ENCODE measurements around the gene RNPS1. TPM values are rescaled to one million over a fixed set of nuclear protein-coding genes. Genes with fewer than 3 reads are reported as not detected.
"Not testable (repeated sequence)": the region's sequence is repeated elsewhere in the genome, so short reads cannot be mapped to it uniquely, and the experiment has no call there.

RNPS1 gene
- total RNA-seq, 1 donor from 2014 or later = 98.6 TPM

DNA sequence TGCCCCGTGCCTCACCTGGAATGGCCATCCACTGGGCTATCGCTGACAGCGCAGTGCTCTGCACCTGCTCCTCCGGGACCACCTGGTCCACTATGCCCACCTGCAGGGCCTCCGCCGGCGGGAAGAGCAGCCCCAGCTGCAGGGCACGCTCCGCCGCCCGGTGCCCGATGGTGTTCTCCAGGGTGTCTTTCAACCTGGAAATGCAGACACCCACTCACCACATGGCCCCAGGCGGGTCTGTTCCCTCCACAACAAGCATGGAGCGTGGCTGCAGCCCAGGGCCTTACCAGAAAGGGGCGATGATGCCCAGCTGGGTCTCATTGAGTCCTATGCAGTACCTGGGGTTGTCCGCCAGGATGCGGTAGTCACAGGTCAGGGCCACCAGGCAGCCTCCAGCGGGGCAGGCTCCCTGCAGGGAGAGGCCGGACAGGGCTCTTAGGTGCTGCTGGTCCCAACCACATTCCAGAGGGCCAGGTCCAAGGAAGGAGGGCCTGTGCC is 24.8 kb downstream of the RNPS1 start:
- Histone ChIP-seq H3K4me1 (peaks cover 3% of the 10 kb centered on the region), H3K36me3 (peaks cover 63% of the 10 kb centered on the region), H3K27me3 (ENCODE audit: low read depth) (no peaks in the 10 kb centered on the region), H3K9me3 (no peaks in the 10 kb centered on the region), H3K4me3 (no peak overlapping the region), H3K27ac (no peak overlapping the region)
- DNase-seq (no peak), ATAC-seq (no peak)
- TF ChIP-seq, protein P1, sequence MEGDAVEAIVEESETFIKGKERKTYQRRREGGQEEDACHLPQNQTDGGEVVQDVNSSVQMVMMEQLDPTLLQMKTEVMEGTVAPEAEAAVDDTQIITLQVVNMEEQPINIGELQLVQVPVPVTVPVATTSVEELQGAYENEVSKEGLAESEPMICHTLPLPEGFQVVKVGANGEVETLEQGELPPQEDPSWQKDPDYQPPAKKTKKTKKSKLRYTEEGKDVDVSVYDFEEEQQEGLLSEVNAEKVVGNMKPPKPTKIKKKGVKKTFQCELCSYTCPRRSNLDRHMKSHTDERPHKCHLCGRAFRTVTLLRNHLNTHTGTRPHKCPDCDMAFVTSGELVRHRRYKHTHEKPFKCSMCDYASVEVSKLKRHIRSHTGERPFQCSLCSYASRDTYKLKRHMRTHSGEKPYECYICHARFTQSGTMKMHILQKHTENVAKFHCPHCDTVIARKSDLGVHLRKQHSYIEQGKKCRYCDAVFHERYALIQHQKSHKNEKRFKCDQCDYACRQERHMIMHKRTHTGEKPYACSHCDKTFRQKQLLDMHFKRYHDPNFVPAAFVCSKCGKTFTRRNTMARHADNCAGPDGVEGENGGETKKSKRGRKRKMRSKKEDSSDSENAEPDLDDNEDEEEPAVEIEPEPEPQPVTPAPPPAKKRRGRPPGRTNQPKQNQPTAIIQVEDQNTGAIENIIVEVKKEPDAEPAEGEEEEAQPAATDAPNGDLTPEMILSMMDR (IDR thresholded peaks at IDR 0.05) = no peak
- intact Hi-C loops (cut with DNase I) = no loop called here

DNA sequence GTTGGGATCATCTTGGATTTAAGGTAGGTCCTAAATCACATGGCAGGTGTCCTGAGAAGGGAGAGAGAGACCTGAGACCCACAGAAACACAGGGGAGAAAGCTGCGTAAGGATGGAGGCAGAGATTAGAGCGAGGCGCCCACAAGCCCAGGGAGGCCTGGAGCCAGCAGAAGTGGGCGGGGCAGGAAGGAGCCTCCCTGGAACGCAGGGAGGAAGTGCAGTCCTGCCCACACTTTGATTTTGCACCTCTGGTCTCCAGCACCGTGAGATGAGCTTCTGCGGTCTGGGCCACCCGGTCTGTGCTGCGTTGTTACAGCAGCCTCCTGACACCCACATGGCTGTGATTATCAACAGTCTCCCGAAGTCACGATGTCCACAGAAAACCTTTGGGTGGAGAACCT is 25.3 kb downstream of the RNPS1 start:
- TF ChIP-seq, protein P1 (IDR thresholded peaks at IDR 0.05) = no peak
- no peak for DNase-seq
- ATAC-seq = no peak
- intact Hi-C loops (cut with DNase I) = no loop called here
- H3K9me3 ChIP-seq = no peaks in the 10 kb centered on the region
- H3K27me3 ChIP-seq (ENCODE audit: low read depth) = peaks cover 4% of the 10 kb centered on the region
- no peak overlapping the region for H3K27ac ChIP-seq
- peaks cover 8% of the 10 kb centered on the region for H3K4me1 ChIP-seq
- H3K4me3 ChIP-seq = no peak overlapping the region
- H3K36me3 ChIP-seq = peaks cover 59% of the 10 kb centered on the region

DNA sequence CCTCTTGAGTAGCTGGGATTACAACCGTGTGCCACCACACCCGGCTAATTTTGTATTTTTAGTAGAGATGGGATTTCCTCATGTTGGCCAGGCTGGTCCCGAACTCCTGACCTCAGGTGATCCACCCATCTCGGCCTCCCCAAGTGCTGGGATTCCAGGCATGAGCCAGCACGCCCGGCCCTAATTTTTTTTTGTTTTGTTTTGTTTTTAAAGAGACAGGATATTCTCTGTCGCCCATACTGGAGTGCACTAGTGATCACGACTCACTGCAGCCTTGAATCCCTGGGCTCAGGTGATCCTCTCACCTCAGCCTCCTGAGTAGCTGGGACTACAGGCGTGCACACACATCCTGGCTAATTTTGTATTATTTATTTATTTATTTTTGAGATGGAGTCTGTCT is 27.6 kb downstream of the RNPS1 start:
- H3K36me3 ChIP-seq = peaks cover 49% of the 10 kb centered on the region
- DNase-seq; ATAC-seq; H3K4me3 ChIP-seq; intact Hi-C loops (cut with DNase I); H3K27ac ChIP-seq; H3K9me3 ChIP-seq: not testable (repeated sequence)
- H3K27me3 ChIP-seq (ENCODE audit: low read depth) = peaks cover 25% of the 10 kb centered on the region
- H3K4me1 ChIP-seq = peaks cover 25% of the 10 kb centered on the region

DNA sequence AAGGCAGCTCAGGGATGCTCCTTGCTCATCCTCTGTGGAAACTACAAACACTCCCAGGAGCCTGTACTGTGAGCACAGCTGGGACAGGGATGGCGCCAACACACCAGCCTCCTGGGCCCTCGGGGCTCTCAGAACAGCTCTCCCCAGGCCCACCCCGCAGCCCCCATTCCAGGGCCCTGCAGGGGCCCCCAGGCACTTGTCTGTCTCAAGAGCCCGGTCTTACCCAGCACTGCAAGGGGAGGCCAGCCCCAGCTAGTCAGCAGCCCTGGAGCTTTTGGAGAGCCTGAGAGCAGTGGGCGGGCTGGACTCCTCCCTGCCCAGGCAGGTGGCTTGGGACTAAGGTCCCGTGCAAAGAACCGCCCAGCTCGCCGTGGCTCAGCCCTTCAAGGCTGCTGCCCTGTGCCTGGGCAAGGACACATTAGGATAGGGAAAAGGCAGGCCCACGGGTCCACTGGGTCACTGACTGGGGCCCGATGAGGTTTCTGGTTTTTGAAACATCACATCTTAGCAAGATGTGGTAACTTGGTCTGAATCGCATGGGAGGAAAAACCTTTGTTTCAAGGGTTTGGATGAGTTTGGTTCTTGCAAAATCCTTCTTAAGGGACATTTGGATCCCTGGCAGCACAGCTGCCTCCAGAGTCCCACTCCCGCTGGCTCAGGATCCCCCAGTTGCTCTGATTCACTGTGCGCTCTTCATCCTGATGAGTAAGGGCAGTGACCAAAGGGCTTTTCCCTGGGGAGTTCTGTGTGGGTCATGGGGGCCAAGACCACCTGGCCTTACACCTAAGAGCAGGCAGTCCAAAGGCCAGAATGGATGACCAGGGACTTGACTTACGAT is 28.9 kb downstream of the RNPS1 start:
- H3K4me3 ChIP-seq = no peak overlapping the region
- TF ChIP-seq, protein P1 (IDR thresholded peaks at IDR 0.05) = no peak
- ATAC-seq (no peak), DNase-seq (no peak)
- intact Hi-C loops (cut with DNase I) = no loop called here
- H3K9me3 ChIP-seq = no peaks in the 10 kb centered on the region
- H3K27ac ChIP-seq = no peak overlapping the region
- peaks cover 49% of the 10 kb centered on the region for H3K36me3 ChIP-seq
- peaks cover 25% of the 10 kb centered on the region for H3K4me1 ChIP-seq
- peaks cover 30% of the 10 kb centered on the region for H3K27me3 ChIP-seq (ENCODE audit: low read depth)

DNA sequence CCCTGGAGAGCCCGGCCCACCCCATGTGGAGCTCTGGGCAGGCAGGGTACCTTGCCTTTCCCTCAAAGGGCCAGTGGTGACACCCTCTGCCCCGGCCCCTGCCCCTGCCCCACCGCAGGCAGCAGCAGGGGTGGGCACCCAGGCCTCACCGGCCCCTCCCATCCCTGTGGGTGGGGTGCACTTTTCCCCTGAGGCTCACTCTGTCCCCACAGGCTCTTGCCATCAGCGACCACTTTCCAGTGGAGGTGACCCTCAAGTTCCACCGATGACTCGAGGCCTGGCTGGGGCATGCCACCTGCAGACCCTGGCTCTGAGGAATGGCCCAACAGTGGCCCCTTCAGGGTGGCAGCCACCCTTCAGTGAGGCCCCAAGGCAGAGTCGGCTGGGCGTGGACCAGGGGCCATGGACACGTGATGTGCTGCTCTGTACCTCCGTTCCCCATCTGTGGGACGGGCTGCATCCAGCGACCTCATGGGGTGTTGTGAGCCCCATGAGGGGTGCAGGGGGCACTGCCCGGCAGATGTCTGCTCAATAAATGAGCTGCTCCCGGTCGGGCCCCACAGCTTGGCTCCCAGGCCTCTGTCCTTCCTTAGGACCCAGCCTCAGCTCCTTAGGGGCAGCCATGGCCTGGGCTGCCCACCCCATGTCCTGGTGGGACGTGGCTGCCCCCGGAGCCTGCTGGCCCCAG is 29.6 kb downstream of the RNPS1 start:
- no peak overlapping the region for H3K27ac ChIP-seq
- no peak overlapping the region for H3K4me3 ChIP-seq
- ATAC-seq (peak in 1 of 2 donors; percentile 20), DNase-seq (no peak)
- no peaks in the 10 kb centered on the region for H3K9me3 ChIP-seq
- H3K27me3 ChIP-seq (ENCODE audit: low read depth) = peaks cover 30% of the 10 kb centered on the region
- intact Hi-C loops (cut with DNase I) = no loop called here
- H3K4me1 ChIP-seq = peaks cover 25% of the 10 kb centered on the region
- TF ChIP-seq, protein P1 (IDR thresholded peaks at IDR 0.05) = no peak
- peaks cover 49% of the 10 kb centered on the region for H3K36me3 ChIP-seq
